Mesendoderm (in vitro differentiated cells): Measurements from ENCODE around the gene MYOF. TPM values are rescaled to one million over a fixed set of nuclear protein-coding genes. Genes with fewer than 3 reads are reported as not detected.

Source experiments
- DNase-seq: peaks from one replicate; pipeline ENCODE4 v3.0.0; 2013
- H2AK5ac ChIP-seq: 2 replicates; pipeline ENCODE4 v1.6.1; 2013; ENCODE audit warnings: low read length, inconsistent platforms
- H2BK120ac ChIP-seq: 2 replicates; pipeline ENCODE4 v1.6.1; 2013; ENCODE audit warnings: low read depth, mild to moderate bottlenecking, low read length, moderate library complexity, mixed read lengths
- H2BK15ac ChIP-seq: replicated peaks from 2 replicates; pipeline ENCODE4 v1.6.1; 2013; ENCODE audit warnings: low read depth, mild to moderate bottlenecking, moderate library complexity
- H2BK5ac ChIP-seq: 2 replicates; pipeline ENCODE4 v1.6.1; 2013; ENCODE audit warnings: low read length, inconsistent platforms
- H3K18ac ChIP-seq: 2 replicates; pipeline ENCODE4 v1.6.1; 2013; ENCODE audit warnings: mild to moderate bottlenecking, low read length, mixed read lengths
- H3K23ac ChIP-seq: one replicate; pipeline ENCODE4 v1.6.1; 2013; ENCODE audit warnings: low read length
- H3K27ac ChIP-seq: 2 replicates; pipeline ENCODE4 v1.5.1; 2013; ENCODE audit warnings: low read depth, mild to moderate bottlenecking, inconsistent platforms, low read length, moderate library complexity
- H3K27me3 ChIP-seq: 2 replicates; pipeline ENCODE4 v1.6.1; 2013; ENCODE audit warnings: low read length, control low read depth, mild to moderate bottlenecking, inconsistent platforms; ENCODE audit not compliant: insufficient read depth, poor library complexity
- H3K36me3 ChIP-seq: 2 replicates; pipeline ENCODE4 v1.6.1; 2013; ENCODE audit warnings: low read length, inconsistent platforms; ENCODE audit not compliant: control insufficient read depth, insufficient read depth
- H3K4ac ChIP-seq: one replicate; pipeline ENCODE4 v1.6.1; 2013; ENCODE audit warnings: low read depth, mild to moderate bottlenecking, low read length, moderate library complexity
- H3K4me1 ChIP-seq: 2 replicates; pipeline ENCODE4 v1.6.1; 2013; ENCODE audit warnings: low read depth, low read length, inconsistent platforms; ENCODE audit not compliant: control insufficient read depth
- H3K4me2 ChIP-seq: 2 replicates; pipeline ENCODE4 v1.6.1; 2013; ENCODE audit warnings: low read length
- H3K4me3 ChIP-seq: 2 replicates; pipeline ENCODE4 v1.5.1; 2013; ENCODE audit warnings: mild to moderate bottlenecking, low read length
- H3K56ac ChIP-seq: one replicate; pipeline ENCODE4 v1.6.1; 2013; ENCODE audit warnings: low read length
- H3K79me1 ChIP-seq: 2 replicates; pipeline ENCODE4 v1.6.1; 2013; ENCODE audit warnings: low read length, inconsistent platforms
- H3K79me2 ChIP-seq: 2 replicates; pipeline ENCODE4 v1.6.1; 2013; ENCODE audit warnings: mild to moderate bottlenecking, low read length; ENCODE audit not compliant: control insufficient read depth, insufficient read depth
- H3K9ac ChIP-seq: 2 replicates; pipeline ENCODE4 v1.6.1; 2013; ENCODE audit warnings: low read length, inconsistent platforms
- H4K5ac ChIP-seq: one replicate; pipeline ENCODE4 v1.6.1; 2013; ENCODE audit warnings: low read length
- H4K8ac ChIP-seq: one replicate; pipeline ENCODE4 v1.6.1; 2013; ENCODE audit warnings: low read depth, mild to moderate bottlenecking, control low read depth, low read length, moderate library complexity
- WGBS: extraction: QIAGEN DNeasy Blood & Tissue Kit; methylation state at CpG from one replicate; pipeline ENCODE4 v1.1.7; 2013; ENCODE audit warnings: low lambda C conversion rate, missing lambda C conversion rate; ENCODE audit not compliant: insufficient coverage; ENCODE audit errors: extremely low coverage; 5-methylcytosine and 5-hydroxymethylcytosine counted together
- polyA plus RNA-seq, 2 experiments: library from polyadenylated mRNA; stranded (reverse); fragments of 200-250 nt; gene quantifications; one replicate each; pipeline ENCODE4 v1.2.3, GENCODE V29; 2013

Gene MYOF
- polyA plus RNA-seq (2013, experiment 1 of 2) = 2.4 TPM
- polyA plus RNA-seq (2013, experiment 2 of 2) = 2.5 TPM

- peak; percentile 83 for DNase-seq
- H3K56ac ChIP-seq = peak within 1 kb of the TSS; percentile 92
- peak within 1 kb of the TSS; percentile 57 for H2BK15ac ChIP-seq
- peak within 1 kb of the TSS; percentile 28 for H4K8ac ChIP-seq
- H3K18ac ChIP-seq = peak within 1 kb of the TSS; percentile 65
- H3K23ac ChIP-seq = no peak within 1 kb of the TSS
- H3K4me2 ChIP-seq = peak within 1 kb of the TSS; percentile 86
- peaks cover 2% of the 10 kb centered on the region for H3K4me1 ChIP-seq
- no CpG with 5 or more reads among the region's 27 CpGs for WGBS
- H3K9ac ChIP-seq = peak within 1 kb of the TSS; percentile 81
- no peaks in the 10 kb centered on the region for H3K79me1 ChIP-seq
- H3K4me3 ChIP-seq = peak within 1 kb of the TSS; percentile 70
- no peaks in the 10 kb centered on the region for H3K79me2 ChIP-seq
- peak within 1 kb of the TSS; percentile 36 for H3K27ac ChIP-seq
- no peaks in the 10 kb centered on the region for H3K36me3 ChIP-seq
- H2BK5ac ChIP-seq = no peak within 1 kb of the TSS
- no peak within 1 kb of the TSS for H4K5ac ChIP-seq
- H3K27me3 ChIP-seq = no peaks in the 10 kb centered on the region
- H2AK5ac ChIP-seq = no peak within 1 kb of the TSS
- H2BK120ac ChIP-seq = peak within 1 kb of the TSS; percentile 47
- H3K4ac ChIP-seq = no peak within 1 kb of the TSS
These were observed at the start of gene MYOF for GRCh38 chr10:93482145-93482834. TSS of gene MYOF (minus strand) at chr10:93482334. CDS start at chr10:93482194, 140 bp downstream.

GRCh38 chr10:93518531-93518930 is 36.4 kb upstream of the MYOF start:
- Histone ChIP-seq H3K27me3 (no peaks in the 10 kb centered on the region), H3K79me1 (no peaks in the 10 kb centered on the region), H3K56ac (no peak overlapping the region), H3K9ac (no peak overlapping the region), H2BK120ac (no peak overlapping the region), H3K36me3 (peaks cover 33% of the 10 kb centered on the region), H3K4me3 (no peak overlapping the region), H2AK5ac (no peak overlapping the region), H3K18ac (no peak overlapping the region), H2BK15ac (no peak overlapping the region), H4K5ac (no peak overlapping the region), H3K4me1 (no peaks in the 10 kb centered on the region), H2BK5ac (no peak overlapping the region), H3K79me2 (no peaks in the 10 kb centered on the region), H3K4ac (no peak overlapping the region), H3K4me2 (no peak overlapping the region), H3K27ac (no peak overlapping the region), H4K8ac (no peak overlapping the region), H3K23ac (no peak overlapping the region)
- DNase-seq = no peak
- no CpG with 5 or more reads among the region's 4 CpGs for WGBS

- H3K9ac ChIP-seq = no peak overlapping the region
- no peak overlapping the region for H3K27ac ChIP-seq
- no peaks in the 10 kb centered on the region for H3K79me1 ChIP-seq
- DNase-seq = no peak
- no peak overlapping the region for H3K4ac ChIP-seq
- no peak overlapping the region for H3K4me3 ChIP-seq
- no peak overlapping the region for H3K56ac ChIP-seq
- no CpG with 5 or more reads among the region's 1 CpG for WGBS
- no peak overlapping the region for H2BK15ac ChIP-seq
- no peaks in the 10 kb centered on the region for H3K4me1 ChIP-seq
- H4K5ac ChIP-seq = no peak overlapping the region
- no peak overlapping the region for H3K23ac ChIP-seq
- no peaks in the 10 kb centered on the region for H3K79me2 ChIP-seq
- H2BK5ac ChIP-seq = no peak overlapping the region
- no peak overlapping the region for H3K18ac ChIP-seq
- H3K27me3 ChIP-seq = no peaks in the 10 kb centered on the region
- H3K36me3 ChIP-seq = peaks cover 33% of the 10 kb centered on the region
- H2AK5ac ChIP-seq = no peak overlapping the region
- no peak overlapping the region for H3K4me2 ChIP-seq
- H2BK120ac ChIP-seq = no peak overlapping the region
- no peak overlapping the region for H4K8ac ChIP-seq
These were observed 33.9 kb upstream of the MYOF start for GRCh38 chr10:93516006-93516380.

- no peaks in the 10 kb centered on the region for H3K79me1 ChIP-seq
These were observed 33.2 kb upstream of the MYOF start for GRCh38 chr10:93515071-93516005.

GRCh38 chr10:93514521-93514920 is 32.4 kb upstream of the MYOF start:
- no peak overlapping the region for H2AK5ac ChIP-seq
- no peak overlapping the region for H2BK15ac ChIP-seq
- no peak overlapping the region for H3K9ac ChIP-seq
- no peak overlapping the region for H3K56ac ChIP-seq
- H3K18ac ChIP-seq = no peak overlapping the region
- no peaks in the 10 kb centered on the region for H3K79me2 ChIP-seq
- H3K4ac ChIP-seq = no peak overlapping the region
- H2BK5ac ChIP-seq = no peak overlapping the region
- no peaks in the 10 kb centered on the region for H3K27me3 ChIP-seq
- H4K8ac ChIP-seq = no peak overlapping the region
- DNase-seq = no peak
- H3K4me3 ChIP-seq = no peak overlapping the region
- H3K36me3 ChIP-seq = peaks cover 31% of the 10 kb centered on the region
- no peaks in the 10 kb centered on the region for H3K79me1 ChIP-seq
- no peak overlapping the region for H4K5ac ChIP-seq
- H3K23ac ChIP-seq = no peak overlapping the region
- H2BK120ac ChIP-seq = no peak overlapping the region
- no peak overlapping the region for H3K4me2 ChIP-seq
- H3K27ac ChIP-seq = no peak overlapping the region
- no peaks in the 10 kb centered on the region for H3K4me1 ChIP-seq
- WGBS = no CpG with 5 or more reads among the region's 4 CpGs

More at GRCh38 chr10:93515071-93516005, 33.2 kb upstream of the MYOF start:
- H3K27me3 ChIP-seq = no peaks in the 10 kb centered on the region
- no peak overlapping the region for H3K9ac ChIP-seq
- peaks cover 32% of the 10 kb centered on the region for H3K36me3 ChIP-seq
- no peak overlapping the region for H3K27ac ChIP-seq
- no peak overlapping the region for H2BK5ac ChIP-seq
- H3K4me1 ChIP-seq = no peaks in the 10 kb centered on the region
- no peak overlapping the region for H3K23ac ChIP-seq
- no peak overlapping the region for H3K4ac ChIP-seq
- WGBS = no CpG with 5 or more reads among the region's 8 CpGs
- H2AK5ac ChIP-seq = no peak overlapping the region
- H2BK15ac ChIP-seq = no peak overlapping the region
- H4K8ac ChIP-seq = no peak overlapping the region
- no peak overlapping the region for H4K5ac ChIP-seq
- no peaks in the 10 kb centered on the region for H3K79me2 ChIP-seq
- no peak overlapping the region for H3K4me2 ChIP-seq
- H2BK120ac ChIP-seq = no peak overlapping the region
- DNase-seq = no peak
- no peak overlapping the region for H3K18ac ChIP-seq
- H3K4me3 ChIP-seq = no peak overlapping the region
- no peak overlapping the region for H3K56ac ChIP-seq
